AG04450 (cell line): Measurements from ENCODE around the gene MYF5. TPM values are rescaled to one million over a fixed set of nuclear protein-coding genes. Genes with fewer than 3 reads are reported as not detected.

Experiments used
- CTCF ChIA-PET: fragments of 300-600, 350-600 bp; formaldehyde crosslinking; extraction: SDS; loops from one replicate; lab custom pipeline; 2022; ENCODE audit warnings: antibody characterized with exemption, inconsistent platforms; lab: Charles Lee
- POLR2A ChIA-PET: fragments of 350-600 bp; formaldehyde crosslinking; extraction: SDS; loops from one replicate; lab custom pipeline; 2021; ENCODE audit warnings: antibody characterized with exemption, inconsistent platforms; lab: Yijun Ruan, JAX
- DNase-seq: peaks from one replicate; pipeline ENCODE4 v3.0.0-alpha.2; 2011; ENCODE audit warnings: low read depth, low spot score
- H3K27ac ChIP-seq: one replicate; pipeline ENCODE4 v1.5.1; 2012; ENCODE audit warnings: low read depth, low read length, control low read depth
- H3K27me3 ChIP-seq: one replicate; pipeline ENCODE4 v1.6.0; 2012; ENCODE audit warnings: low read length; ENCODE audit not compliant: control insufficient read depth, insufficient read depth
- H3K4me3 ChIP-seq: 2 replicates; pipeline ENCODE4 v1.5.1; 2011; ENCODE audit warnings: mild to moderate bottlenecking, low read depth, low read length, control low read depth
- H3K9me3 ChIP-seq: 2 replicates; pipeline ENCODE4 v1.5.1; 2012; ENCODE audit warnings: low read length; ENCODE audit not compliant: control insufficient read depth, insufficient read depth
- polyA plus RNA-seq: library from polyadenylated mRNA; depleted of rRNA; stranded (reverse); fragments of >200 nt; gene quantifications from 2 replicates; pipeline ENCODE4 v1.2.3, GENCODE V29; 2011
- TF ChIP-seq, protein P1 (sequence below): IDR thresholded peaks from 2 replicates; pipeline ENCODE4 v1.5.1; 2011; ENCODE audit warnings: low read depth, low read length, control low read depth, inconsistent platforms

MYF5 gene
- polyA plus RNA-seq, 1 experiment: not detected

DNA sequence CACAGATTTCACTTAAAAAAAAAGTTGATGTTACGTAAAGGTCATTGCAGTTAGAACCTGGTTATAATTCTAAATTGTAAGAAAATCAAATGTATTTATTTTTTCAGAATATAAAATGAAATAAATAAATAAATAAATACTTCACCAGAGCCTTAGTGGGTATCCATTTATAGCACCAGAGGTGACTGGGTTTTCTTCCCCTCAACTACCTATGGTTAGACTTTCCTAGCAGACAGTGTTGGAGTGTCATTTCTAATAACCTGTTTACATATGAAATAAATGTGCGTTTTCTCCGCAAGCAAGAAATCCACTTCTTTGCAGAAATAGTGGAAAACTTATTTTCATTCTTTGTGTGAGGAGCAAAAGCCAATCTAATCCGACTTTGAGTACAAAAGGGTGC lies 3.3 kb upstream of the MYF5 start:
- ChIA-PET POLR2A (no interaction called here), CTCF (no interaction called here)
- DNase-seq: no peak
- Histone ChIP-seq H3K27me3 (no peaks in the 10 kb centered on the region), H3K9me3 (peaks cover 12% of the 10 kb centered on the region), H3K27ac (no peak overlapping the region), H3K4me3 (no peak overlapping the region)
- TF ChIP-seq, protein P1, sequence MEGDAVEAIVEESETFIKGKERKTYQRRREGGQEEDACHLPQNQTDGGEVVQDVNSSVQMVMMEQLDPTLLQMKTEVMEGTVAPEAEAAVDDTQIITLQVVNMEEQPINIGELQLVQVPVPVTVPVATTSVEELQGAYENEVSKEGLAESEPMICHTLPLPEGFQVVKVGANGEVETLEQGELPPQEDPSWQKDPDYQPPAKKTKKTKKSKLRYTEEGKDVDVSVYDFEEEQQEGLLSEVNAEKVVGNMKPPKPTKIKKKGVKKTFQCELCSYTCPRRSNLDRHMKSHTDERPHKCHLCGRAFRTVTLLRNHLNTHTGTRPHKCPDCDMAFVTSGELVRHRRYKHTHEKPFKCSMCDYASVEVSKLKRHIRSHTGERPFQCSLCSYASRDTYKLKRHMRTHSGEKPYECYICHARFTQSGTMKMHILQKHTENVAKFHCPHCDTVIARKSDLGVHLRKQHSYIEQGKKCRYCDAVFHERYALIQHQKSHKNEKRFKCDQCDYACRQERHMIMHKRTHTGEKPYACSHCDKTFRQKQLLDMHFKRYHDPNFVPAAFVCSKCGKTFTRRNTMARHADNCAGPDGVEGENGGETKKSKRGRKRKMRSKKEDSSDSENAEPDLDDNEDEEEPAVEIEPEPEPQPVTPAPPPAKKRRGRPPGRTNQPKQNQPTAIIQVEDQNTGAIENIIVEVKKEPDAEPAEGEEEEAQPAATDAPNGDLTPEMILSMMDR: no peak

DNA sequence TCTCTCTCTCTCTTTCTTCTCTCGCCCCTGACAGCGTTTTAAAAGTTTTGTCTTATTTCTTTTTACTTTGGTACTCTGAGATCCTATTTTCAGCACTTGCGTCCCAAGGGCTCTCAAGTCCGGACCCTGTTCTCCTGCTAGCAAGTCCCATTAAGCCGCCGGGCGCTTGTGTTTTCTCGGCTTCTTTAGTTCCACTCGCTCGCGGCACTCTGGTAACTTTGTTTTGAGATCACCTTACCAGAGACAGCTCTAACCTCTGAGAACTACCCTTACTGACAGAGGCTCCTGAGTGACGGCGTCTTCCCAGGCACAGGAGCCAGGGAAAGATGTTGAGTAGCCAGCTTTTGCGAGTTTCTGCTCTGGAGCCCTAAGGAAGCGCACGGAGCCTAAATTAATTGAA lies 2.7 kb upstream of the MYF5 start:
- TF ChIP-seq, protein P1: no peak
- H3K27ac ChIP-seq: no peak overlapping the region
- H3K27me3 ChIP-seq: no peaks in the 10 kb centered on the region
- CTCF ChIA-PET: interaction anchor here (0.6 kb wide), 1 partner anchor 115 kb away, joined by 3 read pairs; no protein-coding TSS in a partner anchor
- no peak for DNase-seq
- POLR2A ChIA-PET: no interaction called here
- H3K4me3 ChIP-seq: no peak overlapping the region
- peaks cover 9% of the 10 kb centered on the region for H3K9me3 ChIP-seq

- ChIA-PET POLR2A (no interaction called here), CTCF (interaction anchor here (1.0 kb wide), 1 partner anchor 122 kb away, joined by 3 read pairs; no protein-coding TSS in a partner anchor)
- H3K27ac ChIP-seq: no peak overlapping the region
- peaks cover 9% of the 10 kb centered on the region for H3K9me3 ChIP-seq
- TF ChIP-seq, protein P1: no peak
- DNase-seq: no peak
- H3K4me3 ChIP-seq: no peak overlapping the region
- H3K27me3 ChIP-seq: no peaks in the 10 kb centered on the region
These were observed 1.9 kb upstream of the MYF5 start for GRCh38 chr12:80714846-80715245.

DNA sequence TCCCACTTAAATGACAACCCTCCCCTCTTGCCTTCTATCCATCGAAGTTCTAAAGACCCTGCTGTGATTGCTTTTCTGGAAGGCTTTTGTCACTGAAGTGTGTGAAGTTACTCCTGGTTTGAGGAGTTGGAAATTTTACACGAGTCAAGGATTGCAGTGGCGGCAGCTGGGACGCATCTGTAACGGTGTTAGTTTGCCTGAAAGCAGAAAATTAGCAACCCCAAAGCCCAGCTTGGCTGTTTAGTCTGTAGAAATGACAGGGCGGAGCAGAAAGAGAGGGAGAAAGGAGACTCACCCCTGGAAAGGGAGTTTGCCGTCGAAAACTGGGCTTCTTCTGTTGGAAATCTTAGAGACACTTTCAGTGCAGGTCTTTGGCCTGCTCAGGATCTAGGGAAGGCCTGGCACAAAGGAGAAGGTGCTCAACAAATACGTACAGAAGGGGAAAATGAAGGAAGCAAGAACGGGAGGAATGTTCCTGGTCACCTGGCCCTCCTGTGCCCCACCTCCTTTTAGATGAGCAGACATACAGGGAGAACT lies 931 bp upstream of the MYF5 start:
- Histone ChIP-seq H3K9me3 (peaks cover 9% of the 10 kb centered on the region), H3K4me3 (no peak overlapping the region), H3K27ac (no peak overlapping the region), H3K27me3 (no peaks in the 10 kb centered on the region)
- TF ChIP-seq, protein P1: no peak
- POLR2A ChIA-PET: no interaction called here
- CTCF ChIA-PET: interaction anchor here (1.0 kb wide), 1 partner anchor 122 kb away, joined by 3 read pairs; no protein-coding TSS in a partner anchor
- no peak for DNase-seq

DNA sequence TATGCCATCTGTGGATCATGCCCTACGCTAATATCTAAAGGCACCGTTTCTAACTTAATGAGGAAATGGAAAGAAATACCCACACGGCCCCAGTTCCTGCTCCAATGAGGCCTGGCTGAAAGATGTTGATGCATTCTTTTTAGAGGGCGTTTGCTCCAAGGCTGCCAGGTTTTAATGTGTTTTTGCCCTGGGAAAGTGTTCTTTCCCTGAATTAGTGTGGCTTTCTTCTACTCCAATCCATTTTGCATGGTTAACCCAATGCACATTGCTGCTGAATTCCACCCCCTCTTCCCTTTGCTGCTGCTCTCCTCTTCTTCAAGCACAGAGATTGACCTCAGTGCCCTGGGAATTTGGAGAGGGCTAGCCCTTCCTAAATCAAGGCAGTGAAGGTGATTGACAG lies 1.1 kb downstream of the MYF5 start:
- peaks cover 9% of the 10 kb centered on the region for H3K9me3 ChIP-seq
- CTCF ChIA-PET: no interaction called here
- DNase-seq: no peak
- H3K4me3 ChIP-seq: no peak overlapping the region
- H3K27me3 ChIP-seq: no peaks in the 10 kb centered on the region
- TF ChIP-seq, protein P1: no peak
- POLR2A ChIA-PET: no interaction called here
- no peak overlapping the region for H3K27ac ChIP-seq
